CD8-positive, alpha-beta memory T cell (primary cell): Measurements from ENCODE around the gene SPATA4. TPM values are rescaled to one million over a fixed set of nuclear protein-coding genes. Genes with fewer than 3 reads are reported as not detected.

Experiments
- CTCF ChIA-PET: fragments of 350-600 bp; sonication (Branson Sonifier 250); formaldehyde crosslinking; loops from one replicate; lab custom pipeline; 2021; ENCODE audit warnings: antibody characterized with exemption; lab: Charles Lee
- POLR2A ChIA-PET: fragments of 350-600 bp; sonication (Branson Sonifier 250); formaldehyde crosslinking; loops from one replicate; lab custom pipeline; 2021; ENCODE audit warnings: antibody characterized with exemption; lab: Charles Lee
- DNase-seq, 5 donors: peaks; one replicate each; pipeline versions ENCODE4 v3.0.0 to v3.0.0-alpha.2; 2020 to 2022; ENCODE audit warnings: mixed read lengths in 1 of 5
- H3K27ac ChIP-seq: one replicate; pipeline ENCODE4 v1.7.0; 2013; ENCODE audit warnings: low read depth, mild to moderate bottlenecking, low read length, moderate library complexity
- H3K27me3 ChIP-seq: 2 replicates; pipeline ENCODE4 v1.7.0; 2013; ENCODE audit warnings: low read length, mild to moderate bottlenecking; ENCODE audit not compliant: insufficient read depth, poor library complexity, severe bottlenecking
- H3K36me3 ChIP-seq: 2 replicates; pipeline ENCODE4 v1.7.0; 2013; ENCODE audit warnings: mild to moderate bottlenecking, low read length, moderate library complexity; ENCODE audit not compliant: insufficient read depth
- H3K4me1 ChIP-seq: 2 replicates; pipeline ENCODE4 v1.7.0; 2013; ENCODE audit warnings: mild to moderate bottlenecking, low read length, moderate library complexity; ENCODE audit not compliant: insufficient read depth
- H3K4me3 ChIP-seq: 2 replicates; pipeline ENCODE4 v1.7.0; 2013; ENCODE audit warnings: mild to moderate bottlenecking, low read length
- H3K9me3 ChIP-seq: 2 replicates; pipeline ENCODE4 v1.7.0; 2013; ENCODE audit warnings: mild to moderate bottlenecking, low read length
- H3K27ac Mint-ChIP-seq, 8 donors: one replicate each; pipeline ENCODE4 v1.8.0; 2020 to 2021; ENCODE audit warnings: mixed read lengths in 8 of 8, mild to moderate bottlenecking in 6 of 8, inconsistent platforms in 3 of 8, moderate library complexity in 3 of 8
- H3K27me3 Mint-ChIP-seq, 2 donors: one replicate each; pipeline ENCODE4 v1.8.0; 2020 to 2021; ENCODE audit warnings: mixed read lengths in 2 of 2, mild to moderate bottlenecking in 1 of 2, moderate library complexity in 1 of 2
- H3K36me3 Mint-ChIP-seq, 3 donors: one replicate each; pipeline ENCODE4 v1.8.0; 2020 to 2021; ENCODE audit warnings: mixed read lengths in 3 of 3, inconsistent platforms in 1 of 3, mild to moderate bottlenecking in 1 of 3
- H3K4me1 Mint-ChIP-seq, 3 donors: one replicate each; pipeline ENCODE4 v1.8.0; 2020 to 2021; ENCODE audit warnings: mixed read lengths in 3 of 3, inconsistent platforms in 1 of 3, mild to moderate bottlenecking in 1 of 3
- H3K4me3 Mint-ChIP-seq, 7 donors: one replicate each; pipeline ENCODE4 v1.8.0; 2020 to 2021; ENCODE audit warnings: mixed read lengths in 7 of 7, mild to moderate bottlenecking in 6 of 7, moderate library complexity in 4 of 7, inconsistent platforms in 2 of 7
- H3K9me3 Mint-ChIP-seq, 5 donors: one replicate each; pipeline ENCODE4 v1.8.0; 2020 to 2022; ENCODE audit warnings: mixed read lengths in 5 of 5, mild to moderate bottlenecking in 3 of 5, moderate library complexity in 2 of 5, inconsistent platforms in 1 of 5
- polyA plus RNA-seq: library from polyadenylated mRNA; unstranded; fragments of 300-500 nt; fragmentation: Illumina TruSeq; gene quantifications from one replicate; pipeline ENCODE4 v1.2.3, GENCODE V29; 2021
- total RNA-seq, 2 experiments: library from RNA; stranded (reverse); gene quantifications; one replicate each; pipeline ENCODE4 v1.2.3, GENCODE V29; 2021

SPATA4 gene
- total and polyA plus RNA-seq, 3 experiments from 2014 or later, result not detected

- H3K27me3 Mint-ChIP-seq, result peaks cover 0 to 3% of the 10 kb centered on the region in 2 donors
- no peak overlapping the region for H3K27ac Mint-ChIP-seq
Observed at GRCh38 chr4:176150356-176150682, 45.1 kb downstream of the SPATA4 start.

GRCh38 chr4:176149680-176150355, 45.6 kb downstream of the SPATA4 start:
- H3K27me3 Mint-ChIP-seq, result peaks cover 0 to 7% of the 10 kb centered on the region in 2 donors
- H3K36me3 ChIP-seq, result no peaks in the 10 kb centered on the region
- ChIA-PET POLR2A (no interaction called here), CTCF (interaction anchor here (1.2 kb wide), 1 partner anchor 11 kb away, joined by 3 read pairs; no protein-coding TSS in a partner anchor)
- H3K9me3 ChIP-seq, result no peaks in the 10 kb centered on the region
- no peaks in the 10 kb centered on the region for H3K4me1 ChIP-seq
- H3K36me3 Mint-ChIP-seq, result no peaks in the 10 kb centered on the region
- no peak for DNase-seq
- H3K4me3 ChIP-seq, result no peak overlapping the region
- H3K9me3 Mint-ChIP-seq, result no peaks in the 10 kb centered on the region
- H3K4me3 Mint-ChIP-seq, result no peak overlapping the region
- H3K27ac Mint-ChIP-seq, result no peak overlapping the region
- no peak overlapping the region for H3K27ac ChIP-seq
- no peaks in the 10 kb centered on the region for H3K4me1 Mint-ChIP-seq
- H3K27me3 ChIP-seq, result no peaks in the 10 kb centered on the region

More at GRCh38 chr4:176150356-176150682, 45.1 kb downstream of the SPATA4 start:
- Histone ChIP-seq H3K4me1 (no peaks in the 10 kb centered on the region), H3K4me3 (no peak overlapping the region), H3K27me3 (no peaks in the 10 kb centered on the region), H3K36me3 (no peaks in the 10 kb centered on the region), H3K9me3 (no peaks in the 10 kb centered on the region), H3K27ac (no peak overlapping the region)
- DNase-seq, result no peak
- H3K36me3 Mint-ChIP-seq, result no peaks in the 10 kb centered on the region
- H3K4me1 Mint-ChIP-seq, result no peaks in the 10 kb centered on the region
- H3K4me3 Mint-ChIP-seq, result no peak overlapping the region
- ChIA-PET POLR2A (no interaction called here), CTCF (interaction anchor here (1.2 kb wide), 1 partner anchor 11 kb away, joined by 3 read pairs; no protein-coding TSS in a partner anchor)
- H3K9me3 Mint-ChIP-seq, result no peaks in the 10 kb centered on the region

GRCh38 chr4:176142253-176142652, 53.1 kb downstream of the SPATA4 start:
- H3K4me1 Mint-ChIP-seq, result no peaks in the 10 kb centered on the region
- H3K27me3 Mint-ChIP-seq, result peaks cover 4 to 17% of the 10 kb centered on the region in 2 donors
- no peaks in the 10 kb centered on the region for H3K36me3 ChIP-seq
- no peak overlapping the region for H3K27ac ChIP-seq
- DNase-seq, result no peak
- H3K4me3 Mint-ChIP-seq, result no peak overlapping the region
- ChIA-PET CTCF (no interaction called here), POLR2A (no interaction called here)
- H3K27ac Mint-ChIP-seq, result no peak overlapping the region
- H3K27me3 ChIP-seq, result no peaks in the 10 kb centered on the region
- no peaks in the 10 kb centered on the region for H3K9me3 ChIP-seq
- no peak overlapping the region for H3K4me3 ChIP-seq
- H3K4me1 ChIP-seq, result no peaks in the 10 kb centered on the region
- no peaks in the 10 kb centered on the region for H3K9me3 Mint-ChIP-seq
- no peaks in the 10 kb centered on the region for H3K36me3 Mint-ChIP-seq

GRCh38 chr4:176139518-176139917, 55.9 kb downstream of the SPATA4 start:
- H3K27me3 Mint-ChIP-seq, result peaks cover 4 to 17% of the 10 kb centered on the region in 2 donors
- CTCF ChIA-PET, result no interaction called here
- POLR2A ChIA-PET, result no interaction called here
- H3K4me3 Mint-ChIP-seq, result no peak overlapping the region
- H3K4me1 Mint-ChIP-seq, result no peaks in the 10 kb centered on the region
- DNase-seq, result no peak
- H3K27ac Mint-ChIP-seq, result no peak overlapping the region
- H3K4me3 ChIP-seq, result no peak overlapping the region
- H3K4me1 ChIP-seq, result no peaks in the 10 kb centered on the region
- no peaks in the 10 kb centered on the region for H3K9me3 ChIP-seq
- no peak overlapping the region for H3K27ac ChIP-seq
- H3K36me3 Mint-ChIP-seq, result no peaks in the 10 kb centered on the region
- H3K9me3 Mint-ChIP-seq, result no peaks in the 10 kb centered on the region
- H3K36me3 ChIP-seq, result no peaks in the 10 kb centered on the region
- no peaks in the 10 kb centered on the region for H3K27me3 ChIP-seq

- no peak for DNase-seq
- CTCF ChIA-PET, result no interaction called here
- H3K4me3 Mint-ChIP-seq, result no peak overlapping the region
- Histone ChIP-seq H3K9me3 (no peaks in the 10 kb centered on the region), H3K36me3 (no peaks in the 10 kb centered on the region), H3K27me3 (no peaks in the 10 kb centered on the region), H3K27ac (no peak overlapping the region), H3K4me1 (no peaks in the 10 kb centered on the region), H3K4me3 (no peak overlapping the region)
- H3K4me1 Mint-ChIP-seq, result no peaks in the 10 kb centered on the region
- no peaks in the 10 kb centered on the region for H3K36me3 Mint-ChIP-seq
- H3K27me3 Mint-ChIP-seq, result peaks cover 1 to 7% of the 10 kb centered on the region in 2 donors
- no peak overlapping the region for H3K27ac Mint-ChIP-seq
- POLR2A ChIA-PET, result no interaction called here
- no peaks in the 10 kb centered on the region for H3K9me3 Mint-ChIP-seq
Observed at GRCh38 chr4:176137631-176138030, 57.8 kb downstream of the SPATA4 start.

GRCh38 chr4:176134670-176135069, 60.7 kb downstream of the SPATA4 start:
- Mint-ChIP-seq H3K4me3 (no peak overlapping the region), H3K27me3 (peaks cover 1 to 4% of the 10 kb centered on the region in 2 donors), H3K4me1 (no peaks in the 10 kb centered on the region), H3K9me3 (no peaks in the 10 kb centered on the region), H3K27ac (no peak overlapping the region), H3K36me3 (no peaks in the 10 kb centered on the region)
- no peak for DNase-seq
- no peaks in the 10 kb centered on the region for H3K9me3 ChIP-seq
- ChIA-PET CTCF (no interaction called here), POLR2A (no interaction called here)
- H3K4me1 ChIP-seq, result no peaks in the 10 kb centered on the region
- no peak overlapping the region for H3K27ac ChIP-seq
- H3K27me3 ChIP-seq, result no peaks in the 10 kb centered on the region
- no peaks in the 10 kb centered on the region for H3K36me3 ChIP-seq
- H3K4me3 ChIP-seq, result no peak overlapping the region

Other genes with a start within 250 kb of the SPATA4 start
- gene WDR17, start 129.7 kb downstream of the SPATA4 start, total RNA-seq, result 1 to 10 TPM; 1.0 to 1.4 TPM
- gene WDR17, start 129.7 kb downstream of the SPATA4 start, polyA plus RNA-seq, result not detected
- gene ASB5, start 73.6 kb upstream of the SPATA4 start, total RNA-seq, result not detected
- gene ASB5, start 73.6 kb upstream of the SPATA4 start, polyA plus RNA-seq, result not detected
- gene SPCS3, start 124.4 kb upstream of the SPATA4 start, total RNA-seq, result 100 to 1,000 TPM; 169 to 180 TPM
- 58.8 TPM for gene SPCS3, start 124.4 kb upstream of the SPATA4 start, polyA plus RNA-seq